Measurements from ENCODE around the gene VIPR2.
"Not testable (repeated sequence)": the region's sequence is repeated elsewhere in the genome, so short reads cannot be mapped to it uniquely, and the experiment has no call there.

The VIPR2 gene

GRCh38 chr7:159144758-159145489 lies at the start of gene VIPR2:
Gene VIPR2, minus strand, starts transcription at chr7:159144867. Its CDS starts 96 bp downstream, at chr7:159144771.
- DNase-seq = no peak

- DNase-seq = no peak
These were observed 49.0 kb upstream of the VIPR2 start for GRCh38 chr7:159193543-159194090.

DNA sequence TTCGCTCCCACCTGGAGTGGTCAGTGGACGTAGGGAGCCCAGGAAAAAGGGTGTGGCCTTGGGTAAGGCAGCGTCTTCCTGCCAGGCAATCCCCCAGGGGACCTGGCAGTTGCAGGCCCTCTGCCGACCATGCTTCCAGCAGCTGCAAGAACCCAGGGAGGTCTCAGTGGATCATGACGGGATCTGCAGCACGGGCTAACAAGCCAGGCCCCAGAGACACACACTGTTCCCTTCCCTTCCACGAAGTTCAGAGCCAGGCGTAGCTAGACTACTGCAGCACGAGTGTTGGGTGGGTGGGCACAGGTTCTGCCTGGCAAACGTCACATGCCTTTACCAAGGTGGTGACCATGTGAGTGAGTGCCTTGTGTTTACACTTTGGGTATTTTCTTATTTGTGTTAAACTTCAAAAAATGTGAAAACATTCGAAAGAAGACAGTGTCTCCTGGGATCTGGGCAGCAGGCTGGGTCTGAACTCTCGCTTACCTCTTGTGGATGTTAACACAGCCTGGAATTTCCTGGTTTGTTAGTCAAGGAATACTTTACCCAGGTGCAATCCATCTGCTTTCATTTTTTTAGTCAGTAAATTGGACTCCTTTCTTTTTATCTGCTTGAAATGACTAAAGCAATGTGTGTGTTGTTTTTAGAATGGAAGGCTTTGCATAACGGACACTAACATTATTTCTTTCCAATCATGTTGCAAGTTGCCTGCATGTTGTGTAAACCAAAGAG lies 48.2 kb upstream of the VIPR2 start:
- no peak for DNase-seq

DNA sequence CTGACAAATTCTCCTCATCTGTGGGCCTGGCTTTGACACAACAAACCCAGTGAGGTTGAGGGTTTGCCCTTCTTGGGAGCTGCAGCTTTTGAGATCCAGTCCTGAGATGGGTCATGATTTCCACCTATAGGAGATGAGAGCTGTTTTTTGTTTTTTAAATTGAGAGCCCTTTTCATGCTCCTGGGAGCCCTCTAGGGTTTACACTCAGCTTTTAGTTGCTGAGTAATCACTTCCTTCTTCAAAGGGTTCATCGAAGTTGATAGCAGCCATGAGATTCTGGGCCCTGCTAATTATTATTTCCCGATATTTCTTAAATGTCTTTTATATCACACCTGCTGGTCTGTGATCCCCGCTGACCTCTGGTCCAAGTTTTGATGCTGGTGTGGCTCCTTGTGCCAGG lies 47.3 kb upstream of the VIPR2 start:
- DNase-seq = no peak

- no peak for DNase-seq
These were observed 46.6 kb upstream of the VIPR2 start for GRCh38 chr7:159191236-159191635.

DNA sequence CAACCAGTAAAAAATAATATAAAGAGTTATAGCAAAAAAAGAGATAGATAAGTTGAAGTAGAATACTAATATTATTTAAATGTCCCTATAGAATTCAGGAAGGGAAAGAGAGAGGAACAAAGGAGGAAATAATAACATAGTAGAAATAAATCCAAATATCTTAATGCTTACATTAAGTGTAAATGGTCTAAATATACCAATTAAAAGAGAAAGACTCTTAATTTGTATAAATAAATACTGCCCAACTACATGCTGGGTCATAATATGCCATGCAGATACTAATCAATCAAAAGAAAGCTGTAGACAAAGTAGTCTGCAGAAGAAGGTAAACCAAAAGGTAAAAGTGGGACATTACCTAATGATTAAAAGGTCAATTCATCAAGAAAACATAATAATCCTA lies 43.3 kb upstream of the VIPR2 start:
- DNase-seq = no peak

- no peak for DNase-seq
These were observed 34.6 kb upstream of the VIPR2 start for GRCh38 chr7:159179241-159179640.

DNA sequence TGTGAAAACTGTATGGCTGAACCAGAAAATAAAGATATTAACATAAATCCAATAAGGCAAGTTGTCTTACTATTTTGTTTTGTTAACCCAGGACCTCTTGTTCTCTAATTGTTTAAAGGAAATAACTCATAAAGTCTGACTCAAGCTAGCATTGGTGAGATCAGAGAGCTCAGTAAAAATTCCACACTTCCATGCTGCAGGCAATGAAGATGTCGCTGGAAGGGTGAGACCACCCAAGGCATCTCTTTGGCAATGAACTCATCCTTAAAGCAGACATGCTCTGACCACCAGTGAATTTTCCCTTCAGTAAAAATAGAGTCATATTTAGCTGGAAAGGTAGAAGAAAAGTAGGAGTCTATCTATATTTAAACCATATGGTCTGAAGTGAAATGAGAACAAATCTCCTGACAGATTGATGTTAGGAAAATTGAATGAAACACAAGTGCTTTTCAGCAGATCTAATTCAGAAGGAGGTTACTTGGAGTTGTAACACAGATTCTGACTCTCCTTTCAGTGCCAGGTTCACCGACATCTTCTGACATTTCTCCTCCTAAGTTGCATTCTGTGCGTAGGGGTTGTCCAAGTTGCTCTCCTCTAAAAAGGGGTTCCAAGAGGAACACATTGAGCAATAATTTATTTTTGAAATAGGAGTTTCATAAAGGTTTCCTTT lies 32.8 kb upstream of the VIPR2 start:
- no peak for DNase-seq

DNA sequence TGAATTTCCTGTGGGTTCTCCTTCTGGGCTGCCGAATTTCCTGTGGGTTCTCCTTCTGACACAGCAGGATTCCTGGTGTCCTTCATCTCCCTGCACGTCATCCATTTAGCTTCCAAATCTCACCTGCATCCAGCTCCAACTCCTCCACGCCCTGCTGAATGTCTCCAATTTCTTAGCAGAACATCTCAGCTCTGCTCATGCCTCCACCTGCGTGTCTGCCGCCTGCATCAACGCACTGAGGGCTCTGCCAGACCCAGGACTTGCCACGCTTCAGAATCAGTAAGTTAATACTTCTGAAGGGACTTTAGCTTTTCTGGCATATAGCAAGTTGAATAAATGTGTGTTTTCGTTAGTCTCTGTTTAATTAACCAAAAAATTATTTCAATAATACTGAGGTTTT lies 31.1 kb upstream of the VIPR2 start:
- no peak for DNase-seq

DNA sequence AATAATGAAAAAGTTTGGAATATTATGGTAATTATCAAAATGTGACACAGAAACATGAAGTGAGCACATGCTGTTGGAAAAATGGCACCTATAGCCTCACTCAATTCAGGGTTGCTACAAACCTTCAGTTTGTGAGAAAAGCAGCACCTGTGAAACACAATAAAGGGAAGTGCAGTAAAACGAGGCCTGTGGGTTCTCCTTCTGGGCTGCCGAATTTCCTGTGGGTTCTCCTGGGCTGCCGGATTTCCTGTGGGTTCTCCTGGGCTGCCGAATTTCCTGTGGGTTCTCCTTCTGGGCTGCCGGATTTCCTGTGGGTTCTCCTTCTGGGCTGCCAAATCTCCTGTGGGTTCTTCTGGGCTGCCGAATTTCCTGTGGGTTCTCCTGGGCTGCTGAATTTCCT lies 30.4 kb upstream of the VIPR2 start:
- DNase-seq = not testable (repeated sequence)

GRCh38 chr7:159172400-159172799 lies 27.7 kb upstream of the VIPR2 start:
- no peak for DNase-seq

DNA sequence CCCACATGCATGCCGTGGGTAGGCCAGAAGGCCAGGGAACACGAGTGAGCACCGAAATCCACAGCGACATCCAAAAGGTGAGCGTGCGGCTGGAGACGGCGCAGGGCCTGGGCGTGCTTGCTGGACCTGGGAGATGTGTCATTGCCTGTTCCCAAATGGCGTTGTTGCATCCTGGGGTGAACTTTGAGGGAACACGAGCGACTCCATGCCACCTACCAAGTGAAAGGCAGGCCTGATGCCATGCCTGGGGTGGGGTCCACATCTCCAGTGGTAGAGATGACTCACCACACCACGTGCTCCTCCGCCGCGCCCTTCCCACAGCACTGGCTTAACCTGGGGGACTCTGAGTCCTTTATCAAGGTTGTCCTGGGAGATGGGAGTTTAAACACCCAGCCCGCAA lies 24.7 kb upstream of the VIPR2 start:
- no peak for DNase-seq

DNA sequence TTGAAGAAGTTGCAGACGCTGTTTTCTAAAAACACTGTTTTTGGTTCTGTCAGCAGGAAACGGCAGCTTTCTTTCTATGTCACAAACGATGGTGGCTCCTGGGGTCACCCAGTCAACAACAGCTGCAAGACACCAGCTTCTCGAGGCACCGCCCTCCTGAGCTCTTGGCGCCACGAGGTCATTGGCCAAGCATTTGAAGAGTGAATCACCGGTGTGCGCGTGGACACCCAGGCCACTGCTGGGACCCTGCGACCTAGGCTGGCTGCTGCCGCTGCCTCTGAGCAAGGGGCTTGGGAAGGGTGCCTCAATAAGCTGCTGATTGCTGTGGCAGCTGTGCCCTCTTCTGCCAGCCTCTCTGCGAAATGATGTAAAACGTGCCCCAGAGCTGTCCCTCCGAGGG lies 22.5 kb upstream of the VIPR2 start:
- DNase-seq = no peak

DNA sequence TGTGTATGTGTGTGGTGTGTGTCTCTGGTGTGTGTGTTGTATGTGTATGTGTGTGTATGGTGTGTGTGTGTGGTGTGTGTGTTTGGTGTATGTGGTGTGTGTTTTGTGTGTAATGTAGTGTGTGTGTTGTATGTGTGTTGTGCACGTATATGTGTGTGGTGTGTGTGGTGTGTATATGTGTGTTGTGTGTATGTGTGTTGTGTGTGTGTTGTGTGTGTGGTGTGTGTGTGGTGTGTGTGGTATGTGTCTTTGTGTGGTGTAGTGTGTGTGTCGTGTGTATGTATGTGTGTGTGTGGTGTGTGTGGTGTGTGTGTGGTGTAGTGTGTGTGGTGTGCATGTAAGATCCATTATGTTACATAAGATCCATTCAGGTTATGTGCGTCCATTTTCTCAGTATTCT lies 21.9 kb upstream of the VIPR2 start:
- DNase-seq = no peak

DNA sequence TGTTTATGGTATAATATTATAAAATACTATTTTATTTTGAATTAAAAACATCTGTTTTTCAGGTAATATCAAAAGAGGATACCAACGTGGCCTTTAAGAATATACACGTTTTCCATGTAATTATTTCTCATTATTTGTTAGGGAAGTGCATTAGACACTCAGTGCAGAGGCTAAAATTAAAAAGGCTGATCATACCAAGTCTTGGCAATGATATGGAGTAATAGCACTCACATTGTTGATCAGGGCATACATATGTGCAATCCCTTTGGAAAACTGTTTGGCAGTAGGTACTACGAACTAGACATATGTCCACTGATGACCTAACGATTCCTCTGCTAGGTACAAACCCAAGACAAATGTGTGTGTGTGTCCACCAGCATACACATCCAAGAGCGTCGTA lies 20.7 kb upstream of the VIPR2 start:
- no peak for DNase-seq

DNA sequence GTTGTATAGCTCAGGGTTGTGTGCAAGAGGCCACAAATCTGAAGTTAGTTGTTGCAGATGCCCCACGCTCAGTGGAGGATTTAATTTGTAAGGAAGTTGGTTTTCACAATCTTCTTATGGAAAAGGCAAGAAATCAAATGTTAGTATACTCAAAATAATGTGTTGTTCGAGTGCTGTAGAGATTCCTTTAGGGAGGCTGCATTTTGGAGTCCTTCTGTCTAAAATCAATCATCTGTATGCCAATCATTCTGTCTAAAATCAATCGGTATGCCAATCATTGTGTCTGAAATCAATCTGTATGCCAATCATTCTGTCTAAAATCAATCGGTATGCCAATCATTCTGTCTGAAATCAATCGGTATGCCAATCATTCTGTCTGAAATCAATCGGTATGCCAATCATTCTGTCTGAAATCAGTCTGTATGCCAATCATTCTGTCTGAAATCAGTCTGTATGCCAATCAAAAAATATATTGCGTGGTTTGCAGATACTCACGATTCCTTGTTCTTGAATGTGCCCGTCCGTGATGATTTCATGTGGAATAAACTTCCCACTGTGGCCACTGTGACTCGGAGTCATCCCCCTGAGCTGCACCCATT lies 19.1 kb upstream of the VIPR2 start:
- not testable (repeated sequence) for DNase-seq

DNA sequence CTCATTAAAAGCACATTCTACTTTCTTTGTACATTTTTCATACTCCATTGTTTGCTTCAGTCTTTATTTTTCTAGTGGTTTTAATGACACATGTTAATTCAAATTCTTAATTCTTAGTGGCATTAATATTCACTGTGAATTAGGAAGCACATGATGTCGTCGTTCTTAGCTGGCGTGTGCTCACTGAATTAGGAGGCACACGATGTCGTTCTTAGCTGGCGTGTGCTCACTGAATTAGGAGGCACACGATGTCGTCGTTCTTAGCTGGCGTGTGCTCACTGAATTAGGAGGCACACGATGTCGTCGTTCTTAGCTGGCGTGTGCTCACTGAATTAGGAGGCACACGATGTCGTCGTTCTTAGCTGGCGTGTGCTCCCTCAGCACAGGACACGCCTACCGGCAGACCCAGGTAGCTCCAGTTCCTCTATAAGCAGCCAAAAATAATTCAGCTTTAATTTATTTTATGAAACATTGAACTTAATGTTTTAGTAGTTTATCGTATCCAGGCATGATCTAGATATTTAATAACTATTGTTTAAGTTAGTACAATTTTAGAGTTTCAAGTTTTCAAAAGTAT lies 17.5 kb upstream of the VIPR2 start:
- DNase-seq = not testable (repeated sequence)

- no peak for DNase-seq
These were observed 15.8 kb upstream of the VIPR2 start for GRCh38 chr7:159160450-159160849.

- no peak for DNase-seq
These were observed 15.1 kb upstream of the VIPR2 start for GRCh38 chr7:159159731-159160130.

DNA sequence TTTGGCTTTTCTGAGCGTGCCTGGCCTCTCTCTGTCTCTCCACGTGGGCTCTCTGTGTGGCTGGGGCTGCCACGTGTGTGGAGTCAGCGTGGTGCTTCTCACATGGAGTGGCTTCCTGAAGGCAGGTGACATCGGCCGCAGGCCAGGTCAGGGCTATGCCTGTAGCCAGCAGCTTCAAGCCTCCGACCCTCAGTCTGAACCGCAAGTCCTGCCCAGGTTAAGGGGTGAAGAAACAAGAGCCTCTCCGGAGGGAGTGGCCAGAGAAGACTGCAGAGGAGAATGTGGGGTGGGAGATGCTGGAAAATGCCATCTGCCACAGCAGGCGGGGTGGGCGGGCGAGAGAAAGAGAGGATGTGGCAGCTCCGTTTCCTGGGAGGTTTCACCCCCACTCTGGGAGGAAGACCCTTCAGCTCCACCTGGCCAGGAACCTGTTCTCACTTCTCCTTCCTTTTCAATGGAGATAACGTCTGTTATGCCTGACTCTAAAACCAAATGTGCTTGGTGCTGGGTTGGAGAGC lies 14.3 kb upstream of the VIPR2 start:
- DNase-seq = no peak

GRCh38 chr7:159158125-159158887 lies 13.6 kb upstream of the VIPR2 start:
- no peak for DNase-seq

GRCh38 chr7:159157714-159158113 lies 13.0 kb upstream of the VIPR2 start:
- no peak for DNase-seq

Data from NCI-H748 treated with DMSO at 0.1 percent for 48 hours (cell line).